NCI-H2029 treated with DMSO at 0.1 percent for 48 hours (cell line): Measurements from ENCODE around the gene ETV3L.
"Not testable (repeated sequence)": the region's sequence is repeated elsewhere in the genome, so short reads cannot be mapped to it uniquely, and the experiment has no call there.

Source experiments
- DNase-seq: peaks from one replicate; lab custom pipeline; 2025; lab: John Stamatoyannopoulos, UW

Gene ETV3L

DNA sequence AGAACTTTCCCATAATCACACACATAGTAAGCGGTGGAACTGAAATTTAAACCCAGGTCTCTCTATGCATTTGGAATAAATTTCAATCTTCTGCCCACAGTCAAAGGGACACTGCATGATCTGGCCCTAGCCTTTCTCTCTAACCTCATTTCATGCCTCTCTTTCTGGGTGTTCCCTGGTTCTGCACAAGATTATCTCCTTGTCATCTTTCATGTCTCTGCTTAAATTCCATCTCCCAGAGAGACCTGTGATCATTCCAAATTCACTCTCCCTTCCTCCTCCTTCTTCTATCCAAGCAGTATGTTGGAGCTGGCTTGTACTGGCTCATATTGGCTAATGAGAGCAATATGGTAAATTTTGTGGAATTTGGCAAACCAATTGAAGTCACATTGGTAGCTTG, 22.2 kb downstream of the ETV3L start:
- no peak for DNase-seq

DNA sequence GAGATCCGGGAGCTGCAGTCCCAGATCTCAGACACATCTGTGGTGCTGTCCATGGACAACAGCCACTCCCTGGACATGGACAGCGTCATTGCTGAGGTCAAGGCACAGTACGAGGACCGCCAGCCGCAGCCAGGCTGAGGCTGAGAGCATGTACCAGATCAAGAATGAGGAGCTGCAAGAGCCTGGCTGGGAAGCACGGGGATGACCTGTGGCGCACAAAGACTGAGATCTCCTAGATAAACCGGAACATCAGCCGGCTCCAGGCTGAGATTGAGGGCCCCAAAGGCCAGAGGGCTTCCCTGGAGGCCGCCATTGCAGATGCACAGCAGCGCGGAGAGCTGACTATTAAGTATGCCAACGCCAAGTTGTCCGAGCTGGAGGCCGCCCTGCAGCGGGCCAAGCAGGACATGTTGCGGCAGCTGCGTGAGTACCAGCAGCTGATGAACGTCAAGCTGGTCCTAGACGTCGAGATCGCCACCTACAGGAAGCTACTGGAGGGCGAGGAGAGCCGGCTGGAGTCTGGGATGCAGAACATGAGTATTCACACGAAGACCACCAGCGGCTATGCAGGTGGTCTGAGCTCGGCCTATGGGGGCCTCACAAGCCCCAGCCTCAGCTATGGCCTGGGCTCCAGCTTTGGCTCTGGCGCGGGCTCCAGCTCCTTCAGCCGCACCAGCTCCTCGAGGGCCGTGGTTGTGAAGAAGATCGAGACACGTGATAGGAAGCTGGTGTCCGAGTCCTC, 25.5 kb downstream of the ETV3L start:
- DNase-seq: no peak

- DNase-seq: no peak
Observed at GRCh38 chr1:157069601-157070000, 30.0 kb downstream of the ETV3L start.

- DNase-seq: not testable (repeated sequence)
Observed at GRCh38 chr1:157059241-157059640, 40.4 kb downstream of the ETV3L start.

DNA sequence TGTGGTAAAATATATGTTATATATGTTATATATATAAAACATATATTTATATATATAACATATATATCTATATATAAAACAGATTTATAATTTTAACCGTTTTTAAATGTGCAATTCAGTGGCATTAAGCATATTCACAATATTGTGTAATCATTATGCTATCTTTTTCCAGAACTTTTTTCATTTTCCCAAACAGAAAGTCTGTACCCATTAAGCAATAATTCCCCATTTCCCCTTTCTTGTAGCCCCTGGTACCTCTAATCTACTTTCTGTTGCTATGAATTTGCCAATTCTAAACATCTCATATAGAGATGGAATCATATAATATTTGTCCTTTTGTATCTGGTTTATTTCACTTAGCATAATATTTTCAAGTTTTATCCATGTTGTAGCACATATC, 43.3 kb downstream of the ETV3L start:
- no peak for DNase-seq

DNA sequence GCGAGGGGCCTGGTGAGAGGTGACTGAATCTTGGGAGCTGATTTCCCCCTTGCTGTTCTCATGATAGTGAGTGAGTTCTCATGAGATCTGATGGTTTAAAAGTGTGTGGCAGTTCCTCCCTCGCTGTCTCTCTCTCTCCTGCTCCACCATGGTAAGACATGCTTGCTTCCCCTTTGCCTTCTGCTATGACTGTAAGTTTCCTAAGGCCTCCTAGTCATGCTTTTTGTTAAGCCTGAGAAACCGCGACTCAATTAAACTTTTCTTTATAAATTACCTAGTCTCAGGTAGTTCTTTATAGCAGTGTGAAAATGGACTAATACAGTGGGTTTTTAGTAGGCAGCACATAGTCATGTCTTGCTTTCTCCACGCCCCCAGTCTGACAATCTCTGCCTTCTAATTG, 43.9 kb downstream of the ETV3L start:
- DNase-seq: not testable (repeated sequence)

GRCh38 chr1:157050836-157051235, 48.8 kb downstream of the ETV3L start:
- no peak for DNase-seq

- DNase-seq: no peak
Observed at GRCh38 chr1:157047062-157047410, 52.6 kb downstream of the ETV3L start.

- DNase-seq: peak; percentile 45
Observed at GRCh38 chr1:157045250-157046218, 54.1 kb downstream of the ETV3L start, which contains the start of gene ARHGEF11. ARHGEF11 (minus strand) TSS chr1:157045742; CDS start chr1:157044330, 1,412 bp downstream.

DNA sequence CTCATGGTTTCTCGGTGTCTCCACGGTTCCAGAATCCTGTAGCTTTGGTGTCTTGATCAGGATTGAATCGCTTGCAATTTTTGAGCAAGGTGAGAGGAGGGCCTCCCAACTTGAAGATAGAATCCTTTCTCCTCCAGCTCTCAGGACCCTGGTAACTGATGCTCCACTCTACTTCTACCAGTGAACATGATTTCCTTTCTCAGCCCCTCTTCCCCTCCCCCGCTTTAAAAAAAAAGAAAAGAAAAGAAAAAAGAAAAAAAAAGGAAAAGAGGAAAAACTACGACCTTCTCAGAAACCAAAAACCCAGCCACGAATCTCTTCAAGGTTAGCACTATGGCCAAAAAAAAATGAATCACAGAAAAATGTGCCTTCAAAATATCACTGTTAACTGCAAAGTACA, 55.3 kb downstream of the ETV3L start:
- no peak for DNase-seq

- DNase-seq: no peak
Observed at GRCh38 chr1:157043685-157044084, 55.9 kb downstream of the ETV3L start.

- no peak for DNase-seq
Observed at GRCh38 chr1:157042846-157043245, 56.8 kb downstream of the ETV3L start.
